Activated CD8-positive, alpha-beta memory T cell treated with anti-CD3 and anti-CD28 coated beads, Interleukin-2, amount 50 U/mL, for 48 hours (primary cell): ENCODE data around the gene CALML5.

Experiments used
- DNase-seq: peaks from one replicate; pipeline ENCODE4 v3.0.0-alpha.2; 2020

CALML5 gene

GRCh38 chr10:5515948-5516761 lies 16.8 kb upstream of the CALML5 start:
- DNase-seq, result no peak

- no peak for DNase-seq
Measured at GRCh38 chr10:5514226-5514850, 15.0 kb upstream of the CALML5 start.

DNA sequence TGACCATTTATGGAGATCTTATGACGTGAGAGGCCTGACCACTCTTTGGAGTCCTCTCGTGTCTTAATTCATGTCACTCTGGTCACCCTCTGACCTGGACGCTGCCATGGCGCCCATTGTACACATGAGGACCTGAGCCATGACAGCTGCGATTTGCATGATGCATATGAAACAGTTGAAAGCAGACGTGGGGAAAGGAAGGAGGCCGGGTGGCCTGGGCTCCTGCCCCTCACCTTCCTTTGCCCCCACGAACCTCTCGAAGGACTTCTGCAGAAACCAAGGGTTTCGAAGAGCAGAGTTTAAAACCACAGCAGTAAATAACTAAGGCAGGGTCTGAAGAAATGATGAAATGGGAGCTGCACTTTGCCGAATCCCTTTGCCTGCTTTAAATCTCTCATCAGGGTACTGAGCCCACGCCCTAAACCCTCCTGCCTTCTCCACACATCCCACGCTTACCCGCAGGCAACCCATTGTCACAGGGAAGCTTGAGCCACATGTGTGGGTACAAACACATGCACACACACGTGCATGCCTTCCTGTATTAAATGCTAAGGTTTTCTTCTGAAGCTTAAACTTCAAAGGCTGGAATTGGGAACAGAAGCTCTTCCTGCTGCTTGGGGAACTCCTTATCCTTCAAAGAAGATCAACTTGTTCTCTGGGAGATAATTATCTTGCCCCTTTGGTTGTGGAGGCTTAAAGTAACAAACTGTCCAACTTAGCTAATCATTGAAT lies 13.7 kb upstream of the CALML5 start:
- no peak for DNase-seq

DNA sequence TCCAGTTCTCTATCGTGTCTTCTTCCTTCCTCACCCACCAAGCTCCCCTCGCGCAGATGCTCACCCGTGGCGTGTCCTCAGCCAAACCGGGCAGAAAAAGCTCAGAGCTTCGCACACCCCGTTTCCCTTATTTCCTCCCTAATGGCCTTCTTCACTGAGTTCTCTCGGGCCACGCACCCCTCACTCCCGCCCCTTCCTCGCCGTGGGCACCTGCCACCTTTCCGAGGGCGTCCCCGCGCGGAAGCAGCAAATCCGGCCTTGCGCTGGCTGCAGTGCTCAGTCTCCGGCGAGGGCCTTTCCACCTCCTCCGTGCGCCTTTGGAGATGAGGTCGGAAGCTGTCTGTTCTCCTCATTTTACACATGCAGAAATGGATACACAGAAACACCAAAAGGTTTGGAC lies 13.0 kb upstream of the CALML5 start:
- DNase-seq, result no peak

- no peak for DNase-seq
Measured at GRCh38 chr10:5511885-5512280, 12.5 kb upstream of the CALML5 start.

DNA sequence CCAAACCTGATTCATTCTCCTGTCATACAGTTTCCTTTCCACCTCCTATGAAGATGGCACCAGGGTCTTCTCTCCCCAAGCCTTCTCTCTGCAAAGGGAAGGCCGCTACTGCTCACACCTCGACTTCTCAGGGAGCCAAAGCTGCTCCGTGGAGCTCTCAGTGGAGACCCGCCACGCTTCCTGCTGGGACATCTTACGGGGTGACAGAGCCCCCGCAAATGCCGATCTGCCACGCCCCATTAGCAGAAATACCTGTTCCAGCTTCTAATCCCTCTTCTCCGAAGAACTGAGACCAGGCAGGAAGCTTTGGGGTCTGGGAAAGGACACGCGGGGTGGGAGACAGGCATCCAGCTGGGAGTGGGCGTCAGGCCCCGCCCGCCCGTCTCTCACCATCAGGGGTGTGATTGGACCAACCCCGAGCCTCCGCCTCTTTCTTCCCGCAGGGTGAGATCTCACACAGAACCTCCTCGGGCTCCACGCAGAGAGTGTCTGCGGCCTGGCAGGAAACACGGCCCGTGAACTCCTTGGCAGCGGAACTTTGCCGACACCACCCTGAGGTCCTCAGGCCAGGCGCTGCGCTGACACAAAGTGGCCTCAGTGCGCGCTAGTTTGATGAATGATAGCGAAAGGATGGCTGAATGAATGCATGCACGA lies 12.0 kb upstream of the CALML5 start:
- DNase-seq, result no peak

DNA sequence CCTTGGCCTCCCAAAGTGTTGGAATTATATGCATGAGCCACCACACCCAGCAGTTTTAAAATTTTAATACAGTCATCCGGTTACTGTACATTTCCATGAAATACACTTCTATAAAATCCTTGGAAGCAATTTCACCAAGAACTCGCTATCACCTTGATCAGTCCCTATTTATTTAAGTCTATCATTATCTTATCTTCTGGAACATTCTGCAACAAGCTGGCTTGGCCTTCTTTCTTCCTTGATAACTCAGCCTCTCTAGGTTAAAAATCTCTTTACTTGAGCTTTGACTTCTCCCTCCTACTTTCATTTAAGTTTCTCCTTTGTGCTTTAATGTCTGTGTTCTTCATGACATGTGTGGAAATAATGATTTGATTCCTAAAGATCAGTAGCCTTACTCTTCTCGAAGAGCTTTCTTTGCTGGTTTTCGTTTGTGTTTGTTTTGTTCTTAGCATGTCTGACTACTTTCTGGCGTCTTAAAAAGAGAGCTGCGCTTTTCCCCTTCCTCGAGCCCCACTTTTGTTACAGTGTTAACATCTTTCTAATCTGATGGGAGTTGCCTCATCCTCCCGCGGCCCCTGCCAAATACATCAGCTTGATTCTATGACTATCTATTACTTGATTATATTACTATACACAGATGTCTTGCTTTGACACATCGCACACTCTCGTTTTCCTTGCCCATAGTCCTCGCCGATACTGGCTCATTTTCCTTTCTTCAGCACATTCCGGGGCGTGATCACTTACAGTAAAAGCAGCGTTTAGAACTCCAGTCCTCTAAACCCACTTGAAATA lies 11.1 kb upstream of the CALML5 start:
- no peak for DNase-seq

GRCh38 chr10:5509691-5510090 lies 10.3 kb upstream of the CALML5 start:
- DNase-seq, result no peak

GRCh38 chr10:5509236-5509635 lies 9.9 kb upstream of the CALML5 start:
- no peak for DNase-seq

GRCh38 chr10:5508786-5509185 lies 9.4 kb upstream of the CALML5 start:
- DNase-seq, result no peak

DNA sequence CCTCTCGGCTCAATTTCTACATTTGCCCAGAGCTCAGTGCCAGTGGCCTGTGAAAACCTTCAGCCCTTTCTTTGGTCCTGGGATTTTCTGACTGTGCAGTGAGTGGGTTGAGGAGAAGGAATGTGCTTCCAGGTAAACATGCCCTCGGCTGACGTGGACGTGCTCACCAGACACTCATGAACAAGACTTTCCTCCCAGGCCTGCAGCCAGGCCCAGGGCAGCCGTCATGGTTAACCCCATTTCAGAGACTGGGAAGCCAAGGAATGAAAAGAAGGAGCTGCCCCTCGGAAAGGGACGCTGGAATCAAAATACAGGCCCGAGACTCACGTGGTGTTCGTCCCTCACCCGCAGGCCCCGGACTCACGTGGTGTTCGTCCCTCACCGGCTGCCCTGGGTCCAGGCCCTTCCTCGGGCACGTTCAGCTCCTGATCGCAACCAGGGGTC lies 8.8 kb upstream of the CALML5 start:
- DNase-seq, result no peak

GRCh38 chr10:5507649-5508131 lies 8.3 kb upstream of the CALML5 start:
- no peak for DNase-seq

DNA sequence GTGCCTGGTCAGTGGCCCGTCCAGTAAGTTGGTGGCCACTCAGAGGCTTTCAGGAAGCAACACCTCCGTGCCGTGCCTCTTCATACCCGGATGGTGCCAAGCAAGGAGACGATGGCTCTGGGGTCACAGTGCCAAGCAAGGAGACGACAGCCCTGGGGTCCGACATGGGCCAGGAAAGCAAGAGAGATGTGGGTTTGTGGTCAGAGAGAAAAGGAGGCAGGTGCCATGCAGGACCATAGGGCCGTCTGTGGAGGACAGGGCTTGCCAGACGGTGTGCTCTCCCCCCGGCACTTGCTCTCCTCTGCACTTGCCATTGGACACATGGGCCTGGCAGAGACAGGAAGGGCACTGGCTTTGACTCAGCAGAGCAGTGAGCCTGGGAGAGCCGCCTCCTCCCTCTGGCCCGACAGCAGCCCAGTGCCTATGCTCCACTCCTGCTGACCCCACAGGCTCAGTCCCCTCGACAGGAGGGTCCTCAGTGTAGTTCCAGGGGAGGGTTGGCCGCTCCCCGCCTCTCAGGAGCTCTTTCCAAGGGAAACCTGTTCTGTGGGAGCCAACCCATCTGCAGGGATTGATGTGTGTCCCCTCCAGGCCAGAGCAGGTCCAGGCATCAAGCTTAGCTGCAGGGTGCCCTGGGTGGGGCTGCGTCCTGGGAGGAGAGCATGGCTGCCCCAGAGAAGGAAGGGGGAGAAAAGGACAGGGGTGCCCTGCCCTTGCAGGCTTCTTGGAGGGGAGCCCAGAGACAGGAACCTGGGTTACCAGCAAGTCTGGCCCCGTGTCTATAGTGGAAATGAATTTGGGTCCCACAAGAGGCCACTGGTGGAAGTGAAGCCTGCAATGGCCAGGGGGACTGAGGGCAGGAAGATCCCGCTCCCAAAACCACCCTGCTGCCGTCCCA lies 7.6 kb upstream of the CALML5 start:
- no peak for DNase-seq

DNA sequence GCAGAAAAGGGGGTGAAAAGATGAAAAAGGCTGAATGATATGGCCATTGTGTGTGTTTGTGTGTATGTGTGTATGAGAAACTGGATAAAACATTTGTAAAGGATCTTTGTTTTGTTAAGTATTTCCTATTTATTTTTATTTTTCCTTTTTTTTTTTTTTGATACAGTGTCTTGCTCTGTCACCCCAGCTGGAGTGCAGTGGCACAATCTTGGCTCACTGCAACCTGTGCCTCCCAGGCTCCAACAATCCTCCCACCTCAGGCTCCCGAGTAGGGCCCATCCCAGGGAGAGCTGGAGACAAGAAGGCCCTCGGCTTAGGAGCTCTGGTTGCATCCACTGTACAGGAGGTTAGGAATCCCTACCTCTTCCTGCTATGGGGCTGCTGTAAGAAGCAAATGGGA lies 6.9 kb upstream of the CALML5 start:
- DNase-seq, result no peak

GRCh38 chr10:5504146-5505072 lies 5.0 kb upstream of the CALML5 start:
- no peak for DNase-seq

GRCh38 chr10:5503477-5503835 lies 4.1 kb upstream of the CALML5 start:
- DNase-seq, result no peak

DNA sequence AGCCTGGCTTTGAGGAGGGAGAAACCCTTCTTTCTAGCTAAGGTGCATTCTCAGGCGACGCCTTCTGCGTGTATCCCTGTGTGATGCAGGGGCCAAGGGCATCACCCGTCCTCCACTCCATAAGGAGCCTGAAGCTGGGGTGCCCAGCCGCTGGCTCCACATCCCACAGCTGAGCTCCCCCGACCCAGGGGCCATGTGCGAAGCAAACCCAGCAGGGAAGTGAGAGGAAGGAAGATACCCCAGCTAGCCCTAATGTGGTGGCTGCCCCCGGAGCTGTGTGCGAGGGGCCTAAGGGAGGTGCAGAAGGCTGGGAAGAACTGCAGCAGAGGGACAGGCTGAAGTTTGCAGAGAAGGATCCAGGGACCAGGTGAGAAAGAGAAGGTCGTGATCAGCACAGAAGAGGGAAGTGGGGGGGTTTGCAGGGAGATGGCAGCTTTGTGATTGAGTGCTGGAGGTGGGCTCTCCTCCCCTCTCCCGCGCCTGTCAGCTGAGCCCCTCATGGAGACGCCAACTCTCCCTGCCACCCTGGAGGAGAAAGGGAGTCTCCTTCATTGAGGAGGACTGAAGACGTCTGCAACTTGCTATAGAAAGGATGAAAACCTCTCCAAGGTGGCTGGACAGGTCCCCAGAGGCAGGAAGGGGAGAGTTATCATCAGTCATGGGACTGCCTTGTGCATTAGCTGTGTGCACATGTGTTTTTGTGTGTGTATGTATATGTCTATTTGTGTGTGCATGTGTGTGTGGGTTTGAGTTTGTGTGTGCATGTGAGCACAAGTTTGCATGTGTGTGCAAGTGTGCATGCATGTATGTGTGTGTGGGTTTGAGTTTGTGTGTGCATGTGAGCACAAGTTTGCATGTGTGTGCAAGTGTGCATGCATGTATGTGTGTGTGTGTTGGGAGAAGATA lies 3.5 kb upstream of the CALML5 start:
- no peak for DNase-seq

DNA sequence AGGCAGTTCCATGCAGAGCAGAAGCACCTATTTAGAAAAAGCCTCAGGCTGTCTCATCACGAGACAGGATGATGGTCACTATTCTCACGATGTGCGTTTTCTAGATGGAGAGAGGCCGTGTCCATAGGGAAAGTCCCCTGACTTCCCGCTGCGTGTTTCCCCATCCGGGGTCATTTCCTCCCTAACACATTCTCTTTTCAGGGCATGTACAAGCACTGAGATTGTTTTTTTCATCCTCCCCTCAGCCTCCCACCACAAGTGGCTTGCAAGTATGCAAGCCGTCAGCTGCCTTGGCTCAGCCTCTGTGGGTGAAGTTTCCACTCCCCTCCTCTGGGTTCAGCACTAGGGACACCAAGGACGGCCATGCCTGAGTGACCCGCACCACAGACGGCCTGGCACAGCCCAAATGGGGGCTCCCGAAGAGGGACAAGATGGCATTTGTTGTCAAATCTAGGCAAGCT lies 2.7 kb upstream of the CALML5 start:
- no peak for DNase-seq

DNA sequence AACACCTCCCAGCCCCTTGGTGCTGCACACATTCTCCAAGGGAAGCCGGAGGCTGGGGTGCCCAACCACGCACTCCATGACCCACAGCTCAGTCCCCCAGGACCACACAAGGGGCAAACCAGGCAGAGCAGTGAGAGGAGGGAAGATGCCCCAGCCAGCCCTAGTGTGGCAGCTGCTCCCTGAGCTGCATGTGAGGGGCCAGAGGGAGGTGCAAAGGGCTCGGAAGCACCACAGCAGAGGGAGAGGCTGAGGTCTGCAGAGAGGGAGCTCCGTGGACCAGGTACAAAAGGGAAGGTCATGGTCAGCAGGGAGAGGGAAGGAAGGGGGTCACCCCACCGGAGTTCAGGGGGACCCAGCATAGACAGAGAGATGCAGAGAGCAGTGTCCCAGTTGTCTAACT lies 1.5 kb upstream of the CALML5 start:
- DNase-seq, result no peak
